OCI-LY1 (cell line): ENCODE data around the gene ZFYVE1.

Experiments used
- CTCF ChIP-seq: fragments of 200-600 bp; sonication (generic), shearing (Covaris generic); IDR thresholded peaks from 2 replicates; pipeline ENCODE4 v1.5.1; 2017; ENCODE audit warnings: mild to moderate bottlenecking, antibody characterized with exemption, low read length, moderate library complexity, mixed read lengths
- EZH2 ChIP-seq: fragments of 200-600 bp; sonication (generic), shearing (Covaris generic); IDR thresholded peaks from 2 replicates; pipeline ENCODE4 v1.8.0; 2017; ENCODE audit warnings: borderline replicate concordance, mixed run types, mild to moderate bottlenecking, antibody characterized with exemption, low read length, moderate library complexity, mixed read lengths

- TF ChIP-seq CTCF (no peak), EZH2 (no peak)
Observed at GRCh38 chr14:72925171-72925759, 101.6 kb downstream of the ZFYVE1 start.
